Esophagus squamous epithelium (tissue), 5 donors: ENCODE measurements around the gene NR6A1. TPM values are rescaled to one million over a fixed set of nuclear protein-coding genes. Genes with fewer than 3 reads are reported as not detected.

ENCODE experiments used
- DNase-seq: peaks from one replicate; lab custom pipeline; 2025; lab: John Stamatoyannopoulos, UW
- H3K27ac ChIP-seq, 4 donors: fragments of 200-600 bp; sonication (generic); one replicate each; pipeline ENCODE4 v1.5.1; 2016 to 2019; ENCODE audit warnings: mild to moderate bottlenecking in 1 of 4
- H3K27me3 ChIP-seq, 4 donors: fragments of 200-600 bp; sonication (generic); 1 replicate in 3 of 4; 2 replicates in 1 of 4; pipeline versions ENCODE4 v1.5.1 to v1.6.0; 2017 to 2021; ENCODE audit warnings: antibody characterized with exemption in 1 of 4
- H3K36me3 ChIP-seq, 3 donors: fragments of 200-600 bp; sonication (generic); one replicate each; pipeline ENCODE4 v1.5.1; 2016 to 2019
- H3K4me1 ChIP-seq, 3 donors: fragments of 200-600 bp; sonication (generic); one replicate each; pipeline ENCODE4 v1.5.1; 2017 to 2019
- H3K4me3 ChIP-seq, 4 donors: fragments of 200-600 bp; sonication (generic); 1 replicate in 3 of 4; 2 replicates in 1 of 4; pipeline ENCODE4 v1.5.1; 2016 to 2019; ENCODE audit warnings: mild to moderate bottlenecking in 2 of 4, moderate library complexity in 1 of 4
- H3K9me3 ChIP-seq, 3 donors: fragments of 200-600 bp; sonication (generic); one replicate each; pipeline ENCODE4 v1.5.1; 2016 to 2019
- CTCF ChIP-seq, 6 experiments: fragments of 450-650 bp in 4 of 6; fragments of 200-600 bp in 2 of 6; sonication (generic) in 2 of 6; IDR thresholded peaks; one replicate each; pipeline ENCODE4 v1.5.1; 2016 to 2019; ENCODE audit warnings: antibody characterized with exemption in 6 of 6, mild to moderate bottlenecking in 4 of 6, moderate library complexity in 4 of 6
- POLR2A ChIP-seq, 4 donors: fragments of 450-650 bp; IDR thresholded peaks; one replicate each; pipeline ENCODE4 v1.6.1; 2017; ENCODE audit warnings: antibody characterized with exemption in 4 of 4, mild to moderate bottlenecking in 4 of 4, moderate library complexity in 3 of 4
- WGBS, 2 donors: methylation state at CpG; one replicate each; pipeline ENCODE4 v1.1.5; 2018; 5-methylcytosine and 5-hydroxymethylcytosine counted together
- intact Hi-C: fragments of 100-400 bp; cut with DNase I; formaldehyde crosslinking; loops from one replicate; pipeline ENCODE4 v1.15.0; 2022
- total RNA-seq, 4 donors: library from RNA; depleted of rRNA; stranded (reverse); fragments of >200 nt; gene quantifications; one replicate each; pipeline ENCODE4 v1.1.0, GENCODE V29; 2016
- donor health status: DM: yes; HTN: yes; CAD: no.

The NR6A1 gene
- total RNA-seq, 4 donors from 2014 or later: 1.9 to 4.0 (median 2.7) TPM

GRCh38 chr9:124802426-124802825 is 31.3 kb upstream of the NR6A1 start:
- intact Hi-C loops: no loop called here
- no peak for DNase-seq
- Histone ChIP-seq H3K9me3 (no peaks in the 10 kb centered on the region), H3K27ac (no peak overlapping the region), H3K4me1 (peaks cover 16 to 52% (median 32%) of the 10 kb centered on the region in 3 donors), H3K36me3 (peaks cover 0 to 17% (median 0%) of the 10 kb centered on the region in 3 donors), H3K4me3 (no peak overlapping the region), H3K27me3 (no peaks in the 10 kb centered on the region)
- TF ChIP-seq CTCF (IDR thresholded peaks at IDR 0.05) (no peak), POLR2A (IDR thresholded peaks at IDR 0.05) (no peak)
- 80% methylated on average over 1 of the region's 3 CpGs; no CpG with 5 or more reads in 1 of the 2 donors for WGBS, 2 donors

- TF ChIP-seq CTCF (IDR thresholded peaks at IDR 0.05) (no peak), POLR2A (IDR thresholded peaks at IDR 0.05) (no peak)
- peaks cover 16 to 63% (median 32%) of the 10 kb centered on the region in 3 donors for H3K4me1 ChIP-seq
These were observed 30.2 kb upstream of the NR6A1 start for GRCh38 chr9:124801356-124801755.

GRCh38 chr9:124800306-124801259 is 29.5 kb upstream of the NR6A1 start:
- peak overlapping the region in 3 of 4 donors; percentile 24 to 53 (median 41) for H3K27ac ChIP-seq
- no peaks in the 10 kb centered on the region for H3K9me3 ChIP-seq
- no peak overlapping the region for H3K4me3 ChIP-seq
- H3K27me3 ChIP-seq: no peaks in the 10 kb centered on the region
- TF ChIP-seq CTCF (IDR thresholded peaks at IDR 0.05): no peak
- no peak for TF ChIP-seq POLR2A (IDR thresholded peaks at IDR 0.05)
- intact Hi-C loops: no loop called here
- whole genome bisulfite sequencing, 2 donors: 20 to 26% methylated on average over 8 to 15 of the region's 15 CpGs
- DNase-seq: no peak
- peaks cover 16 to 70% (median 32%) of the 10 kb centered on the region in 3 donors for H3K4me1 ChIP-seq
- H3K36me3 ChIP-seq: peaks cover 0 to 17% (median 0%) of the 10 kb centered on the region in 3 donors

More at GRCh38 chr9:124801356-124801755, 30.2 kb upstream of the NR6A1 start:
- 100% methylated on average over 5 to 6 of the region's 6 CpGs for WGBS, 2 donors
- H3K4me3 ChIP-seq: no peak overlapping the region
- DNase-seq: no peak
- no peaks in the 10 kb centered on the region for H3K27me3 ChIP-seq
- H3K36me3 ChIP-seq: peaks cover 0 to 17% (median 0%) of the 10 kb centered on the region in 3 donors
- intact Hi-C loops: no loop called here
- H3K27ac ChIP-seq: peak overlapping the region in 2 of 4 donors; percentile 24 to 53
- H3K9me3 ChIP-seq: no peaks in the 10 kb centered on the region

- TF ChIP-seq CTCF (IDR thresholded peaks at IDR 0.05) (no peak), POLR2A (IDR thresholded peaks at IDR 0.05) (no peak)
- Histone ChIP-seq H3K4me3 (no peak overlapping the region), H3K36me3 (peaks cover 0 to 9% (median 0%) of the 10 kb centered on the region in 3 donors), H3K27ac (no peak overlapping the region), H3K4me1 (peaks cover 16 to 79% (median 32%) of the 10 kb centered on the region in 3 donors), H3K27me3 (no peaks in the 10 kb centered on the region), H3K9me3 (no peaks in the 10 kb centered on the region)
- DNase-seq: no peak
- intact Hi-C loops: no loop called here
- WGBS, 2 donors: no CpG with 5 or more reads among the region's 13 CpGs
These were observed 28.3 kb upstream of the NR6A1 start for GRCh38 chr9:124799274-124800006.
